Tibial artery (tissue), 4 donors: ENCODE results near the gene NAXE.

Experiments used
- DNase-seq, 2 donors: peaks; one replicate each; pipeline ENCODE4 v3.0.0-alpha.2; 2019
- H3K27ac ChIP-seq, 2 donors: fragments of 200-600 bp; sonication (generic) in 1 of 2; 1 replicate in 1 of 2; 2 replicates in 1 of 2; pipeline ENCODE4 v1.5.1; 2018 to 2019; ENCODE audit warnings: mild to moderate bottlenecking in 1 of 2
- H3K27me3 ChIP-seq, 2 donors: fragments of 200-600 bp; sonication (generic) in 1 of 2; one replicate each; pipeline versions ENCODE4 v1.5.1 to v1.6.0; 2016 to 2019
- H3K36me3 ChIP-seq, 3 donors: fragments of 200-600 bp; sonication (generic) in 2 of 3; one replicate each; pipeline ENCODE4 v1.5.1; 2016 to 2019; ENCODE audit warnings: mild to moderate bottlenecking in 2 of 3
- H3K4me1 ChIP-seq, 4 donors: fragments of 200-600 bp; sonication (generic) in 2 of 4; 1 replicate in 3 of 4; 2 replicates in 1 of 4; pipeline ENCODE4 v1.5.1; 2016 to 2019
- H3K4me3 ChIP-seq, 2 donors: fragments of 200-600 bp; sonication (generic) in 1 of 2; 1 replicate in 1 of 2; 2 replicates in 1 of 2; pipeline ENCODE4 v1.5.1; 2018 to 2019; ENCODE audit warnings: mild to moderate bottlenecking in 2 of 2
- H3K9me3 ChIP-seq, 3 donors: fragments of 200-600 bp; sonication (generic) in 1 of 3; one replicate each; pipeline ENCODE4 v1.5.1; 2016 to 2019
- intact Hi-C: fragments of 100-400 bp; cut with DNase I; formaldehyde crosslinking; loops from one replicate; pipeline ENCODE4 v1.15.0; 2023; ENCODE audit warnings: low total_unique reads
- TF ChIP-seq, protein P1 (sequence below), 2 experiments: fragments of 200-600 bp in 1 of 2; fragments of 450-650 bp in 1 of 2; IDR thresholded peaks; one replicate each; pipeline ENCODE4 v1.5.1; 2017 to 2019; ENCODE audit warnings: antibody characterized with exemption in 2 of 2, mild to moderate bottlenecking in 1 of 2, moderate library complexity in 1 of 2

Gene NAXE

DNA sequence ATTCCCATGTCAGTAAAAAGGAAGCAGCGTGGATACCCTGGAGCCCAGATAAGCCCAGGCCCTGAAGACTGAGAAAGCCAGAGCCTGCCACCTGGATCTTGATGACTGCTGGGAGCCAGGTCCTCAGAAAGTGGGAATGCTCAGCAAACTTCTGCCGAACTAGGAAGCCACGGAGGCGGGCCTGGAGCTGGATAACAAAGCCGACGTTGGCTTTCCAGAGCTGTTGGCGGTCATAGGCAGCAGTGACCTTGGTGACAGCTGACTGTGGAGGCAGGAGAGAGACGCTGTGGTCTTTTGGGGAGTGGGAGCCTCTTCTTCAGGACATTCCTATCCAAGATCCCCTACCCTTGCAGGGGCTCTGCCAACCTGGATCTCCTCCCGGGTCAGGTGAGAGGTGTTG, 43.6 kb upstream of the NAXE start:
- Histone ChIP-seq H3K9me3 (no peaks in the 10 kb centered on the region), H3K4me3 (no peak overlapping the region), H3K4me1 (no peaks in the 10 kb centered on the region), H3K27ac (no peak overlapping the region), H3K36me3 (no peaks in the 10 kb centered on the region), H3K27me3 (no peaks in the 10 kb centered on the region)
- TF ChIP-seq, protein P1, sequence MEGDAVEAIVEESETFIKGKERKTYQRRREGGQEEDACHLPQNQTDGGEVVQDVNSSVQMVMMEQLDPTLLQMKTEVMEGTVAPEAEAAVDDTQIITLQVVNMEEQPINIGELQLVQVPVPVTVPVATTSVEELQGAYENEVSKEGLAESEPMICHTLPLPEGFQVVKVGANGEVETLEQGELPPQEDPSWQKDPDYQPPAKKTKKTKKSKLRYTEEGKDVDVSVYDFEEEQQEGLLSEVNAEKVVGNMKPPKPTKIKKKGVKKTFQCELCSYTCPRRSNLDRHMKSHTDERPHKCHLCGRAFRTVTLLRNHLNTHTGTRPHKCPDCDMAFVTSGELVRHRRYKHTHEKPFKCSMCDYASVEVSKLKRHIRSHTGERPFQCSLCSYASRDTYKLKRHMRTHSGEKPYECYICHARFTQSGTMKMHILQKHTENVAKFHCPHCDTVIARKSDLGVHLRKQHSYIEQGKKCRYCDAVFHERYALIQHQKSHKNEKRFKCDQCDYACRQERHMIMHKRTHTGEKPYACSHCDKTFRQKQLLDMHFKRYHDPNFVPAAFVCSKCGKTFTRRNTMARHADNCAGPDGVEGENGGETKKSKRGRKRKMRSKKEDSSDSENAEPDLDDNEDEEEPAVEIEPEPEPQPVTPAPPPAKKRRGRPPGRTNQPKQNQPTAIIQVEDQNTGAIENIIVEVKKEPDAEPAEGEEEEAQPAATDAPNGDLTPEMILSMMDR (IDR thresholded peaks at IDR 0.05): no peak
- DNase-seq: no peak
- intact Hi-C loops: no loop called here

DNA sequence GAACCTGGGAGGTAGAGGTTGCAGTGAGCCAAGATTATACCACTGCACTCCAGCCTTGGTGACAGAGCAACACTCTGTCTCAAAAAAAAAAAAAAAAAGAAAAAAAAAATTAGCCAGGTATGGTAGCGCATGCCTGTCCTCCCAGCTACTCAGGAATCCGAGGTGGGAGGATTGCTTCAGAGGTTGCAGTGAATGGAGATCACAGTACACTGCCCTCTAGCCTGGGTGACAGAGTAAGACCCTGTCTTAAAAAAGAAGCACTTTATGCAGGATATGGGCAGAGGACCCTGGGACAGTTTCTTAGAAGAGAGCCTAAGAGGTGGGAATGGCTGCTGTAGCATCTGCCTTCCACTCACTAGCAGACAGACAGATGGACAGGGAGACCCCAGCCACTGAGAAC, 42.2 kb upstream of the NAXE start:
- H3K4me1 ChIP-seq: no peaks in the 10 kb centered on the region
- no peak for DNase-seq
- no peak overlapping the region for H3K27ac ChIP-seq
- no peaks in the 10 kb centered on the region for H3K36me3 ChIP-seq
- no peaks in the 10 kb centered on the region for H3K27me3 ChIP-seq
- intact Hi-C loops: no loop called here
- no peak overlapping the region for H3K4me3 ChIP-seq
- TF ChIP-seq, protein P1 (IDR thresholded peaks at IDR 0.05): no peak
- H3K9me3 ChIP-seq: no peaks in the 10 kb centered on the region

DNA sequence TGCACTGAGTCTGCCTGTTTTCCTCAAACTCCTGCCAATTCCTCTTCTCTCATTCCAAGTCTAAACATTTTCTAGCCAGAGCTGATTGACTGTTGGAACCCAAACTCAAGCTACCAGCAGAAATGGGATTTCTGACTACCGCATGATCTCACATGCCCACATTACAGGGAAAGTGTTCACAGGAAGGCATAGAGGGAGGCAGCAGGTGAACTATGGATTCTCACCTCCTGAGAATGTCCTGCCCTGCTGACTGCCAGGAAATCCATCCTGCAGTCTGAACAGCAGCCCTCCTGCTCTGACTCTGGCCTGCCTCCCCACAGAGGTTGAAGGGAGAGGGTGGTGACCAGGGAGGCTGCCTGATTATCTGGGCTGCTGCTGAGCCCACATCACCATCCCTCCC, 41.7 kb upstream of the NAXE start:
- no peaks in the 10 kb centered on the region for H3K36me3 ChIP-seq
- intact Hi-C loops: no loop called here

DNA sequence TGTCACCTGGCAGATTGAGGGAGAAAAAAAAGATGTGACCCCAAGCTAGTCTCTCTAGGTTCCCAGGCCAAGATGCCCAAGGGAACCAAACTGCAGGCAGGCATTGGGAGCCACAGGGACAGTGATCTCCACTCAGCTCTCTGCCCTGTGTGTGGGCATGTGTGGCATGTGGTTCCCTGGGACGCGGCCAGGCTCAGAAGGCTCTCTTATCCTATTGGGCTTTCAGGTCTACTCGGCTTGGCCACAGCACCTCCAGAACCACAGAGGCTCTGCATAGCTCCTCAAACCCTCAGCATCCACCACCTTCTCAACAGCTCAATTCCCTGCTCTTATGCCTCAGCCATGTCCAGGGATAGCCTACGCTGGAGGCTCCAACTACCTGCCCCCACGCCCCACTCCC, 41.2 kb upstream of the NAXE start:
- no peaks in the 10 kb centered on the region for H3K27me3 ChIP-seq
- H3K27ac ChIP-seq: no peak overlapping the region
- TF ChIP-seq, protein P1 (IDR thresholded peaks at IDR 0.05): no peak
- intact Hi-C loops: no loop called here
- H3K4me3 ChIP-seq: no peak overlapping the region
- no peaks in the 10 kb centered on the region for H3K4me1 ChIP-seq
- no peak for DNase-seq
- no peaks in the 10 kb centered on the region for H3K36me3 ChIP-seq
- H3K9me3 ChIP-seq: no peaks in the 10 kb centered on the region

More for the DNA sequence above, 41.7 kb upstream of the NAXE start:
- DNase-seq: no peak
- TF ChIP-seq, protein P1 (IDR thresholded peaks at IDR 0.05): no peak
- H3K4me3 ChIP-seq: no peak overlapping the region
- no peaks in the 10 kb centered on the region for H3K9me3 ChIP-seq
- H3K27ac ChIP-seq: no peak overlapping the region
- no peaks in the 10 kb centered on the region for H3K4me1 ChIP-seq
- no peaks in the 10 kb centered on the region for H3K27me3 ChIP-seq

DNA sequence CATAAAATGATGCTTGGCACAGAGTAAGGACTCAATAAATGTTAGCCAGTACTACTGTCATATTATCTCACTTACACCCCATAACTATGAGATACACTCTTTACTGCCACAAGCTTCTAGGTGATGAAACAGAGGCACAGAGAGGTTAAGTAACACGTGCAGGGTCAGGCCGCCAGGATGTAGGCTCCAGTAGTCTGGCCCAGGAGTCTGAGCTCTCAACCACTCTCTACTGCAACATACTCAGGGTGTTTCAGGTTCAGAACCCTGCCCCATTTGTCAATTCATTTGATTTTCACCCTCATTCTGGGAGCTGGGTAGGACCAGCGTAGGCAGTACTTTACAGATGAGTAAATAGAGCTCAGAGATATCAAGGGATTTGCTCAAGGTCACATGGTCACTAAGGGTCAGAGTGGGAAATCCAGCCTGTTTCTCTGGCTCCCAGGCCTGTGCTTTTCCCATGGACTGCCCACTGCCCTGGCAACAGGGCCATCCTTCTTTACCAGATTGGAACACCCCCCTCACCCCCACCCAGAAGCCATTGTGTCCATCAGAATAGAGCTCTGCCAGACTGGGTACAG, 40.4 kb upstream of the NAXE start:
- Histone ChIP-seq H3K27ac (no peak overlapping the region), H3K4me1 (no peaks in the 10 kb centered on the region), H3K36me3 (no peaks in the 10 kb centered on the region), H3K4me3 (no peak overlapping the region), H3K9me3 (no peaks in the 10 kb centered on the region), H3K27me3 (no peaks in the 10 kb centered on the region)
- TF ChIP-seq, protein P1 (IDR thresholded peaks at IDR 0.05): no peak
- intact Hi-C loops: no loop called here
- DNase-seq: no peak

DNA sequence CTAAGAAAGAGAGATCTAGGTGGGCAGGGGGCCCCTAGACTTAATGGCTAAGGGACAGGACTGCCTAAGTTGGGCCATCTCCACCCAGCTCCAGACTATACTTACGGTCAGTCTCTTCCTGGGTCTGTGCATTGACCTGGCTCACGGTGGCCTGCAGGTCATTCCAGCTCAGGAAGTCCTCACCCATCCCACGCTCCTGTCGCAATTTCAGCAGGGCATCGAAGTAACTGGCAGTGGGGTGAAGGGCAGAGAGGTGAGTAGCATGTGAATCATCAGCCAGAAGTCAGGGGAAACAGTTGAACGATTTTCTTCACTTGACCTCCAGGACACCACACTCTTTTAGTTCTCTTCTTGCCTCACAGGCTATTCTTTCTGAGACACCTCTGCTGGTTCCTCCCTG, 39.7 kb upstream of the NAXE start:
- H3K27me3 ChIP-seq: no peaks in the 10 kb centered on the region

More for the DNA sequence above, 39.7 kb upstream of the NAXE start:
- DNase-seq: no peak
- Histone ChIP-seq H3K9me3 (no peaks in the 10 kb centered on the region), H3K27ac (no peak overlapping the region), H3K4me3 (no peak overlapping the region), H3K4me1 (no peaks in the 10 kb centered on the region), H3K36me3 (no peaks in the 10 kb centered on the region)
- intact Hi-C loops: no loop called here
- TF ChIP-seq, protein P1 (IDR thresholded peaks at IDR 0.05): no peak
